ENCODE measurements around the gene SLC16A10.
"Not testable (repeated sequence)": the region's sequence is repeated elsewhere in the genome, so short reads cannot be mapped to it uniquely, and the experiment has no call there.

The SLC16A10 gene

GRCh38 chr6:111199935-111200334 is 112.6 kb downstream of the SLC16A10 start:
- no peak for TF ChIP-seq POLR2A (IDR thresholded peaks at IDR 0.05; ENCODE audit: low read depth, low read length)
- no peak for TF ChIP-seq POLR2AphosphoS5 (IDR thresholded peaks at IDR 0.05; ENCODE audit: low read depth, low read length)
- no peak for FAIRE-seq
- DNase-seq (ENCODE audit: insufficient read length), result no peak

DNA sequence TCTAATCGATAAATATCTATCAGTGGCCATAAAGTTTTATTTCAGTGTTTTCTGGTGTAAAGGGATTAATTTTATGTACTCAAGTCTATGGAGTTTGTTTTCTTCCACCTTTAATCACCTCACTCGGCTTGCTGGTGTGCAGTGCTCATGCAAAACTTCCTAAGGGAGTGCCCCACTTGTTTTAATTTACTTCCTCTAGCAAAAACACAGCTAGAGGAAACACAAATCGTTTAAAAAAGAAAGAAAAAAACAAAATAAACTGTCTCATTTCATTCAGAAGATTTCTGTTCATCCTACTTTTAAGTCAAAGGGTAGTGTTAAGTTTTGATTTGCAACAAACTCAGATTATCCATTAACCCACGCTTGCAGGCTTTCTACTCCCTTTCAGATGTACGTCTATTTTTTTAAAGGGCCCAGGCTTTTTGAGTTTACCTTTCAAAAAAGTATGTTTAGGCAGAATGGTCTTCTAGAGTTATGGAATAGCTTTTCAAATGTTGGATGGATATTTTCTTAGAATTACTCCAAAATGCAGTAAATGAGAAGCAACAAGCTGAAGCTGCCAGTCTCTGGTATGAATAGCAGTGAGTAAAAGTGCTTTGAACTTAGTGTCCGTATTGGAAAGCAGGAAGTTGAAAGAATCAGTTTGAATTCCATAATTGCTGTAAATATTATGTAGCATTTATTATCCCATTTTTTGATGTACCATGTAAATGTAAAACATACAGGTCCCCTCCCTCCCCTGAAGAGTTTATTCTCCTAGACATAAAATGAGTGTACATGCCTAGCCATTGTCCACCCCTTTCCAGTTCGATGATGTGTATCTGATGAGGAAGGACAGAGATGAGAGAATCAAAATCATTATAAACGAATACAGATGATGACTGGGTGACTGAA is 113.3 kb downstream of the SLC16A10 start:
- no peak for TF ChIP-seq POLR2A (IDR thresholded peaks at IDR 0.05; ENCODE audit: low read depth, low read length)
- no peak for TF ChIP-seq POLR2AphosphoS5 (IDR thresholded peaks at IDR 0.05; ENCODE audit: low read depth, low read length)
- no peak for TF ChIP-seq TAF1 (IDR thresholded peaks at IDR 0.05; ENCODE audit: borderline replicate concordance, low read depth, low read length)
- FAIRE-seq, result no peak
- DNase-seq (ENCODE audit: insufficient read length), result no peak

- DNase-seq (ENCODE audit: insufficient read length), result no peak
- no peak for FAIRE-seq
- TF ChIP-seq POLR2A (IDR thresholded peaks at IDR 0.05; ENCODE audit: low read depth, low read length) (no peak), POLR2AphosphoS5 (IDR thresholded peaks at IDR 0.05; ENCODE audit: low read depth, low read length) (no peak), TAF1 (IDR thresholded peaks at IDR 0.05; ENCODE audit: borderline replicate concordance, low read depth, low read length) (no peak)
Measured at GRCh38 chr6:111201244-111201554, 113.9 kb downstream of the SLC16A10 start.

DNA sequence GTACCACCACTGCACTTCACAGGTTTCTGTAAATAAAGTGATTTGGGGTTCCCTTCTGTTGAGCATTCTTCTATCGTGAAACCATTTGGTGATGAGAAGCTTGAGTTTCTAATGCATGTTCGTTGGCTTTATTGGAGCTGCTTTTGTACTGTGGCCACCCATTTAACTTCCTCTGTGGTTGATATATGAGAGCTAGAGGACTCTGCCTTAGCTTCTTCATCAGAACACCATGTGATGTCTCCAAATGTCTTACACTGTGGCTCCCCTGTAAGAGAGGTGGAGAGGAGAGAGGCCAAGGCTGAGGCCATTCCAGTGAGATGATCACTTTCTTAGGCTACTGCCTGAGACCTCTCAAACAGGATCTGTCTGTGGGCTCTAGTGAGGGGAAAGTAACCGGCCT is 114.5 kb downstream of the SLC16A10 start:
- no peak for DNase-seq (ENCODE audit: insufficient read length)
- FAIRE-seq, result no peak
- no peak for TF ChIP-seq POLR2AphosphoS5 (IDR thresholded peaks at IDR 0.05; ENCODE audit: low read depth, low read length)
- TF ChIP-seq POLR2A (IDR thresholded peaks at IDR 0.05; ENCODE audit: low read depth, low read length), result no peak
- TF ChIP-seq TAF1 (IDR thresholded peaks at IDR 0.05; ENCODE audit: borderline replicate concordance, low read depth, low read length), result no peak

- FAIRE-seq; DNase-seq (ENCODE audit: insufficient read length): not testable (repeated sequence)
Measured at GRCh38 chr6:111203539-111203938, 116.2 kb downstream of the SLC16A10 start.

DNA sequence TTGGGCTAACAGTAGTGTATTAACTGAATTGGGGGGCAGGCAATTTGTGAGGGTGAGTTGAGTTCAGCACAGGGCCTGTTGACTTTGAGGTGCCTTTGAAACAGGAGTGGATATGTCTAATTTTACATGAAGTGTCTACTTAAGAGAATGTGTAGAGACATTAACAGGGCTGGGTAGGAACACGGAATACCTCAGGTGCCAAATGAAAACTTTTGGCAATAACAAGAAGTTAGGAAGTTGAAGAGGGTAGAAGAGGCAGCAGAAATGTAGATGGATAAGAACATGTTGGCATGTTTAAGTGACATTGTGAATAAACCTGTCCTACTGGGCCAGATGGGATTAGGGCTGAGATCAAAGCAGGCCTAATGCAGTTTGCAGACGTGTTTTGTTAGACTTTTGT is 117.0 kb downstream of the SLC16A10 start:
- DNase-seq (ENCODE audit: insufficient read length) (no peak), FAIRE-seq (no peak)
- TF ChIP-seq POLR2A (IDR thresholded peaks at IDR 0.05; ENCODE audit: low read depth, low read length), result no peak

- DNase-seq (ENCODE audit: insufficient read length), result no peak
- TF ChIP-seq TAF1 (IDR thresholded peaks at IDR 0.05; ENCODE audit: borderline replicate concordance, low read depth, low read length) (no peak), POLR2AphosphoS5 (IDR thresholded peaks at IDR 0.05; ENCODE audit: low read depth, low read length) (no peak), POLR2A (IDR thresholded peaks at IDR 0.05; ENCODE audit: low read depth, low read length) (no peak)
- FAIRE-seq, result no peak
Measured at GRCh38 chr6:111204881-111205280, 117.6 kb downstream of the SLC16A10 start.

- FAIRE-seq, result no peak
- no peak for TF ChIP-seq POLR2AphosphoS5 (IDR thresholded peaks at IDR 0.05; ENCODE audit: low read depth, low read length)
- TF ChIP-seq TAF1 (IDR thresholded peaks at IDR 0.05; ENCODE audit: borderline replicate concordance, low read depth, low read length), result no peak
- TF ChIP-seq POLR2A (IDR thresholded peaks at IDR 0.05; ENCODE audit: low read depth, low read length), result no peak
- no peak for DNase-seq (ENCODE audit: insufficient read length)
Measured at GRCh38 chr6:111205502-111205901, 118.2 kb downstream of the SLC16A10 start.

- DNase-seq (ENCODE audit: insufficient read length) (no peak), FAIRE-seq (no peak)
- TF ChIP-seq TAF1 (IDR thresholded peaks at IDR 0.05; ENCODE audit: borderline replicate concordance, low read depth, low read length) (no peak), POLR2A (IDR thresholded peaks at IDR 0.05; ENCODE audit: low read depth, low read length) (no peak), POLR2AphosphoS5 (IDR thresholded peaks at IDR 0.05; ENCODE audit: low read depth, low read length) (no peak)
Measured at GRCh38 chr6:111207141-111207858, 120.0 kb downstream of the SLC16A10 start.

DNA sequence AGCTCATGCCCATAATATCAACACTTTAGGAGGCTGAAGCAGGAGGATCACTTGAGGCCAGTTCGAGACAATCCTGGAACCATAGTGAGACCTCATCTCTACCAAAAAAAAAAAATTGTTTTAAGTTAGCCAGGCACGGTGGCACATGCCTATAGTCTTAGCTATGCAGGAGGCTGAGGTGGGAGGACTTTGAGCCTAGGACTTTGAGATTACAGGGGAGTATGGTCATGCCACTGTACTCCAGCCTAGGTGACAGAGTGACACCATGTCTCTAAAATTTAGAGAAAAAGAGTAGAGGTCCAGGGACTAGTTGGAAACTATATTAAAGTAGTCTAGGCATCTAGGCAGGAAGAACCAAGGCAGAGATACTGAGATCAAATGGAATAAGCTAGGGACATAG is 121.6 kb downstream of the SLC16A10 start:
- DNase-seq (ENCODE audit: insufficient read length), result no peak

DNA sequence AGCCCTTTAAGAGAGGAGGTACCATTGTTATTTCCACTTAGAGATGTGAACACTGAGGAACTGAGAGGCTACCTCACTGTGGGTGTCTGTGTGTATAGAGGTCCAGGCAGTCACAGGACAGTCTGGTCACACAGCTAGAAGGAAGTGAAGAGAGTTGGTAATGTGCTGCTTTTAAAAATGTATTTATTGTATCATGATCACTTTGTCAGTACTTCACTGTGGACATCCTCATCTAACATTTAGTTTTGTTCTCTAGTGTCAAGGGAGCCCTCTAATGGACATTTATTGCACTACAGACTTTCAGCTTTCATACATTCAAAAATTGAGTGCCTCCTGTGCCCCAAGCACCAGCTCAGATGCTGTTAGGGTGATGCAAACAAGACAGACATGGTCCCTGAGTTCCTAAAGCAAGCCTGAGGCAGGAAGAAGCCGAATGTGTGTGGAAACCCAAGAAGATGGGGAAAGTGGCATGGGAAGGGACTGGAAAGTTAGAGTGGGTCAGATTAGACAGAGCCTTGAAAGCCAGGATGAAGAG is 123.0 kb downstream of the SLC16A10 start:
- TF ChIP-seq POLR2A (IDR thresholded peaks at IDR 0.05; ENCODE audit: low read depth, low read length), result no peak
- TF ChIP-seq TAF1 (IDR thresholded peaks at IDR 0.05; ENCODE audit: borderline replicate concordance, low read depth, low read length), result no peak
- no peak for TF ChIP-seq POLR2AphosphoS5 (IDR thresholded peaks at IDR 0.05; ENCODE audit: low read depth, low read length)
- FAIRE-seq, result peak; percentile 83
- peak; percentile 17 for DNase-seq (ENCODE audit: insufficient read length)

More for the DNA sequence above, 121.6 kb downstream of the SLC16A10 start:
- TF ChIP-seq POLR2AphosphoS5 (IDR thresholded peaks at IDR 0.05; ENCODE audit: low read depth, low read length) (no peak), TAF1 (IDR thresholded peaks at IDR 0.05; ENCODE audit: borderline replicate concordance, low read depth, low read length) (no peak)
- FAIRE-seq, result no peak

- DNase-seq (ENCODE audit: insufficient read length) (no peak), FAIRE-seq (no peak)
- no peak for TF ChIP-seq POLR2A (IDR thresholded peaks at IDR 0.05; ENCODE audit: low read depth, low read length)
- TF ChIP-seq POLR2AphosphoS5 (IDR thresholded peaks at IDR 0.05; ENCODE audit: low read depth, low read length), result no peak
- no peak for TF ChIP-seq TAF1 (IDR thresholded peaks at IDR 0.05; ENCODE audit: borderline replicate concordance, low read depth, low read length)
Measured at GRCh38 chr6:111211411-111212030, 124.2 kb downstream of the SLC16A10 start.

All from GM12892 (cell line).